ENCODE measurements around the gene KRABD2.

The KRABD2 gene

DNA sequence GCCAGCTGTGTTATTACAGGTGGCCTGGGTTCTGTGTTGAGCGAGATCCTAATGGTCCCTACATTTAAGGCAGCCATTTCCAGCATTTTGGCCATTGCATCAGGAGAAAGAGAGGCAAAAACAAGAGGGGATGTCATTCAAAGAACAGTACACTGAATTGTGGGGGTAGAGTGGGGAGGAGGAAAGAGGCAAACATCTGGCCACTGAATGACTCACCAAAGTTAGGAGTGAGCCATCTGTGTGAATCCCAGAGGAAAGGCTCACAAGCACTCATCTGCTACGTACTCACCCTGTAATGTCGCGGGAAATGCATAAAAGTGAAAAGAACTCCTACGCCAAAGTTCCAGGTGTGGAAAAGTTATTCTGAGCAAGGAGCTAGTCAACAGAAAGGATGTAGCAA lies 16.7 kb downstream of the KRABD2 start:
- Histone ChIP-seq H3K4me3 (ENCODE audit: low read length) (no peak overlapping the region), H3K4me2 (ENCODE audit: low read length) (no peak overlapping the region), H3K79me2 (ENCODE audit: control insufficient read depth, low read length) (no peaks in the 10 kb centered on the region), H3K27me3 (ENCODE audit: control insufficient read depth, low read length) (peaks cover 18% of the 10 kb centered on the region), H3K9me2 (replicated peaks; ENCODE audit: control insufficient read depth, low read length) (no peaks in the 10 kb centered on the region), H3K4me1 (ENCODE audit: control insufficient read depth, low read length) (no peaks in the 10 kb centered on the region), H4K20me1 (ENCODE audit: control insufficient read depth, insufficient read depth, low read depth, low read length) (no peaks in the 10 kb centered on the region), H3F3A (ENCODE audit: control insufficient read depth, insufficient read depth) (no peaks in the 10 kb centered on the region), H3K9me3 (ENCODE audit: control insufficient read depth, insufficient read depth, low read length) (no peaks in the 10 kb centered on the region), H3K27ac (ENCODE audit: low read depth, low read length) (no peak overlapping the region), H3K36me3 (ENCODE audit: control insufficient read depth, low read length) (no peaks in the 10 kb centered on the region)
- TF ChIP-seq, protein P1, sequence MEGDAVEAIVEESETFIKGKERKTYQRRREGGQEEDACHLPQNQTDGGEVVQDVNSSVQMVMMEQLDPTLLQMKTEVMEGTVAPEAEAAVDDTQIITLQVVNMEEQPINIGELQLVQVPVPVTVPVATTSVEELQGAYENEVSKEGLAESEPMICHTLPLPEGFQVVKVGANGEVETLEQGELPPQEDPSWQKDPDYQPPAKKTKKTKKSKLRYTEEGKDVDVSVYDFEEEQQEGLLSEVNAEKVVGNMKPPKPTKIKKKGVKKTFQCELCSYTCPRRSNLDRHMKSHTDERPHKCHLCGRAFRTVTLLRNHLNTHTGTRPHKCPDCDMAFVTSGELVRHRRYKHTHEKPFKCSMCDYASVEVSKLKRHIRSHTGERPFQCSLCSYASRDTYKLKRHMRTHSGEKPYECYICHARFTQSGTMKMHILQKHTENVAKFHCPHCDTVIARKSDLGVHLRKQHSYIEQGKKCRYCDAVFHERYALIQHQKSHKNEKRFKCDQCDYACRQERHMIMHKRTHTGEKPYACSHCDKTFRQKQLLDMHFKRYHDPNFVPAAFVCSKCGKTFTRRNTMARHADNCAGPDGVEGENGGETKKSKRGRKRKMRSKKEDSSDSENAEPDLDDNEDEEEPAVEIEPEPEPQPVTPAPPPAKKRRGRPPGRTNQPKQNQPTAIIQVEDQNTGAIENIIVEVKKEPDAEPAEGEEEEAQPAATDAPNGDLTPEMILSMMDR (IDR thresholded peaks at IDR 0.05; ENCODE audit: low read depth, low read length, poor library complexity, severe bottlenecking) = no peak
- TF ChIP-seq EZH2phosphoT487 (IDR thresholded peaks at IDR 0.05; ENCODE audit: borderline replicate concordance, low read length) = no peak

DNA sequence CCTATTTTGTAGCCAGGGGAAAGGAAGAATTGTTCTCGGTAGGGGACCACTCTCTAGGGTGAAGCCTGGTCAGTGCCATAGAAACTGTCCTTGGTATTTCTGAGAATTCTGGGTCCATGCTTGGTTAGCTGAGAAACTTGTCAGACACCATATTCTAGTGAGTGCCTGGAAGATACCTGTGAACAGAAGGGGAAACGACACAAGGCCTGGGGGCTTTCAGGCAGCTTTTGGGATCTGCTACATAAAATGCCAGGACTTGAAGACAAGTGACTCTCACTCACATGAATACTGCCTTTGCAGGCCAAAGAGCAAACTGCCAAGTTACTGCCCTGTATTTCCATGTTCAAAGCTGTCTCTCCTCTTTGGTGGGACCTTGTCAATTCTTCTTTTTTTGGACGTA lies 18.6 kb downstream of the KRABD2 start:
- no peaks in the 10 kb centered on the region for H3K4me1 ChIP-seq (ENCODE audit: control insufficient read depth, low read length)
- H4K20me1 ChIP-seq (ENCODE audit: control insufficient read depth, insufficient read depth, low read depth, low read length) = no peaks in the 10 kb centered on the region
- no peaks in the 10 kb centered on the region for H3K9me3 ChIP-seq (ENCODE audit: control insufficient read depth, insufficient read depth, low read length)
- H3K27me3 ChIP-seq (ENCODE audit: control insufficient read depth, low read length) = peaks cover 18% of the 10 kb centered on the region
- H3K4me2 ChIP-seq (ENCODE audit: low read length) = no peak overlapping the region
- H3K4me3 ChIP-seq (ENCODE audit: low read length) = no peak overlapping the region
- TF ChIP-seq EZH2phosphoT487 (IDR thresholded peaks at IDR 0.05; ENCODE audit: borderline replicate concordance, low read length) = no peak
- TF ChIP-seq, protein P1 (IDR thresholded peaks at IDR 0.05; ENCODE audit: low read depth, low read length, poor library complexity, severe bottlenecking) = no peak
- H3K79me2 ChIP-seq (ENCODE audit: control insufficient read depth, low read length) = no peaks in the 10 kb centered on the region
- H3K36me3 ChIP-seq (ENCODE audit: control insufficient read depth, low read length) = no peaks in the 10 kb centered on the region
- no peaks in the 10 kb centered on the region for H3F3A ChIP-seq (ENCODE audit: control insufficient read depth, insufficient read depth)
- no peak overlapping the region for H3K27ac ChIP-seq (ENCODE audit: low read depth, low read length)
- no peaks in the 10 kb centered on the region for H3K9me2 ChIP-seq (replicated peaks; ENCODE audit: control insufficient read depth, low read length)

DNA sequence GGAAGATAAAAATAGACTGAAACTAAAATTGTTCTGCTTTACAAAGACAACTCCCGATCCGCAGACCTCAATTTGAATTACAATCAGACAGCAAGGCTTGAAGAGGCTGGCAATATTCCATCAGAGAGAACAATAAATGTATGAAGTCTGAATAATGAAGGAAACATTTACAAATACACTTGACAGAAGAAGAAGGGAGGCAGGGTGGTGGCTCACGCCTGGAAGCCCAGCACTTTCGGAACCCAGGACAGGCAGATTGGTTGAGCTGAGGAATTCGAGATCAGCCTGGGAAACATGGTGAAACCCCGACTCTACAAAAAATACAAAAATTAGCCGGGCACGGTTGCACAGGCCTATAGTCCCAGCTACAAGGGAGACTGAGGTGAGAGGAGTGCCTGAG lies 22.3 kb downstream of the KRABD2 start:
- H3K9me3 ChIP-seq (ENCODE audit: control insufficient read depth, insufficient read depth, low read length) = no peaks in the 10 kb centered on the region
- no peak overlapping the region for H3K27ac ChIP-seq (ENCODE audit: low read depth, low read length)
- no peaks in the 10 kb centered on the region for H3K79me2 ChIP-seq (ENCODE audit: control insufficient read depth, low read length)
- no peaks in the 10 kb centered on the region for H3K36me3 ChIP-seq (ENCODE audit: control insufficient read depth, low read length)
- no peak overlapping the region for H3K4me3 ChIP-seq (ENCODE audit: low read length)
- no peaks in the 10 kb centered on the region for H4K20me1 ChIP-seq (ENCODE audit: control insufficient read depth, insufficient read depth, low read depth, low read length)
- no peaks in the 10 kb centered on the region for H3F3A ChIP-seq (ENCODE audit: control insufficient read depth, insufficient read depth)
- no peak overlapping the region for H3K4me2 ChIP-seq (ENCODE audit: low read length)
- H3K4me1 ChIP-seq (ENCODE audit: control insufficient read depth, low read length) = no peaks in the 10 kb centered on the region
- peaks cover 5% of the 10 kb centered on the region for H3K27me3 ChIP-seq (ENCODE audit: control insufficient read depth, low read length)
- TF ChIP-seq EZH2phosphoT487 (IDR thresholded peaks at IDR 0.05; ENCODE audit: borderline replicate concordance, low read length) = no peak
- TF ChIP-seq, protein P1 (IDR thresholded peaks at IDR 0.05; ENCODE audit: low read depth, low read length, poor library complexity, severe bottlenecking) = no peak
- no peaks in the 10 kb centered on the region for H3K9me2 ChIP-seq (replicated peaks; ENCODE audit: control insufficient read depth, low read length)

DNA sequence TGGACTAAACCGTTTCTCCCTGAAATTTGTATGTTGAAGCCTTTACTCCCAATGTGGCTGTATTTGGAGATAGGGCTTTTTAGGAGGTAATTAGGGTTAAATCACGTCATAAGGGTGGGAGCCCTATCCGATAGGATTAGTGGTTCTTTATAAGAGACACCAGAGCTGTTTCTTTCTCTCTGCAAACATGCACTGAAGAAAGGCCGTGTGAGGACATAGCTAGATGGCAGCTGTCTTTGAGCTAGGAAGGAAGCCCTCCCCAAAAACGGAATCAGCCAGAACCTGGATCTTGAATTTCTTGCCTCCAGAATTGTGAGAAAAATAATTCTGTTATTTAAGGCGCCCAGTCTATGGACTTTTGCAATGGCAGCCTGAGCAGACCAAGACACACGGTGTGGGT lies 22.8 kb downstream of the KRABD2 start:
- Histone ChIP-seq H4K20me1 (ENCODE audit: control insufficient read depth, insufficient read depth, low read depth, low read length) (no peaks in the 10 kb centered on the region), H3K4me1 (ENCODE audit: control insufficient read depth, low read length) (no peaks in the 10 kb centered on the region), H3K4me3 (ENCODE audit: low read length) (no peak overlapping the region), H3K79me2 (ENCODE audit: control insufficient read depth, low read length) (no peaks in the 10 kb centered on the region), H3K4me2 (ENCODE audit: low read length) (no peak overlapping the region), H3K9me2 (replicated peaks; ENCODE audit: control insufficient read depth, low read length) (no peaks in the 10 kb centered on the region), H3K9me3 (ENCODE audit: control insufficient read depth, insufficient read depth, low read length) (no peaks in the 10 kb centered on the region), H3K27me3 (ENCODE audit: control insufficient read depth, low read length) (no peaks in the 10 kb centered on the region), H3K27ac (ENCODE audit: low read depth, low read length) (no peak overlapping the region), H3K36me3 (ENCODE audit: control insufficient read depth, low read length) (no peaks in the 10 kb centered on the region), H3F3A (ENCODE audit: control insufficient read depth, insufficient read depth) (no peaks in the 10 kb centered on the region)
- TF ChIP-seq EZH2phosphoT487 (IDR thresholded peaks at IDR 0.05; ENCODE audit: borderline replicate concordance, low read length) = no peak
- TF ChIP-seq, protein P1 (IDR thresholded peaks at IDR 0.05; ENCODE audit: low read depth, low read length, poor library complexity, severe bottlenecking) = no peak
